GM23248 (cell line): ENCODE data around the gene CACNB2. TPM values are rescaled to one million over a fixed set of nuclear protein-coding genes. Genes with fewer than 3 reads are reported as not detected.

Source experiments
- DNase-seq: peaks from one replicate; pipeline ENCODE4 v3.0.0-alpha.2; 2015
- H2AFZ ChIP-seq: fragments of 200-600 bp; sonication (generic); 2 replicates; pipeline ENCODE4 v1.6.1; 2016; ENCODE audit warnings: antibody characterized with exemption
- H3F3A ChIP-seq: fragments of 200-600 bp; sonication (generic); 2 replicates; pipeline ENCODE4 v1.6.1; 2016; ENCODE audit warnings: mild to moderate bottlenecking, antibody characterized with exemption, mixed run types; ENCODE audit not compliant: insufficient read depth
- H3K27ac ChIP-seq: fragments of 200-600 bp; sonication (generic); 2 replicates; pipeline ENCODE4 v1.5.1; 2016; ENCODE audit warnings: mild to moderate bottlenecking
- H3K27me3 ChIP-seq: fragments of 200-600 bp; sonication (generic); replicated peaks from 2 replicates; pipeline ENCODE4 v1.6.1; 2016; ENCODE audit warnings: mild to moderate bottlenecking; ENCODE audit not compliant: insufficient read depth
- H3K36me3 ChIP-seq: fragments of 200-600 bp; sonication (generic); 2 replicates; pipeline ENCODE4 v1.6.1; 2016; ENCODE audit warnings: low read depth, mild to moderate bottlenecking
- H3K4me1 ChIP-seq: fragments of 200-600 bp; sonication (generic); 2 replicates; pipeline ENCODE4 v1.6.1; 2016; ENCODE audit warnings: mild to moderate bottlenecking; ENCODE audit not compliant: insufficient read depth
- H3K4me2 ChIP-seq: fragments of 200-600 bp; sonication (generic); one replicate; pipeline ENCODE4 v1.6.1; 2016; ENCODE audit warnings: mild to moderate bottlenecking; ENCODE audit not compliant: unreplicated experiment
- H3K4me3 ChIP-seq: fragments of 200-600 bp; sonication (generic); 2 replicates; pipeline ENCODE4 v1.5.1; 2016; ENCODE audit warnings: mild to moderate bottlenecking
- H3K79me2 ChIP-seq: fragments of 200-600 bp; sonication (generic); 2 replicates; pipeline ENCODE4 v1.6.1; 2016; ENCODE audit warnings: mild to moderate bottlenecking; ENCODE audit not compliant: insufficient read depth
- H3K9ac ChIP-seq: fragments of 200-600 bp; sonication (generic); 2 replicates; pipeline ENCODE4 v1.6.1; 2016; ENCODE audit warnings: mild to moderate bottlenecking
- H3K9me2 ChIP-seq: fragments of 200-600 bp; sonication (generic); 2 replicates; pipeline ENCODE4 v1.6.1; 2016; ENCODE audit warnings: mixed run types, mild to moderate bottlenecking, moderate library complexity; ENCODE audit not compliant: insufficient read depth
- H3K9me3 ChIP-seq: fragments of 200-600 bp; sonication (generic); one replicate; pipeline ENCODE4 v1.6.1; 2017; ENCODE audit warnings: low read depth
- H4K20me1 ChIP-seq: fragments of 200-600 bp; sonication (generic); 2 replicates; pipeline ENCODE4 v1.6.0; 2016; ENCODE audit not compliant: insufficient read depth
- EZH2 ChIP-seq: fragments of 200-600 bp; sonication (generic); IDR thresholded peaks from 2 replicates; pipeline ENCODE4 v1.6.1; 2018; ENCODE audit warnings: antibody characterized with exemption, mild to moderate bottlenecking; ENCODE audit not compliant: insufficient read depth, poor library complexity, severe bottlenecking
- EZH2phosphoT487 ChIP-seq: fragments of 200-600 bp; sonication (generic); IDR thresholded peaks from 2 replicates; pipeline ENCODE4 v1.6.1; 2018; ENCODE audit warnings: antibody characterized with exemption, moderate library complexity, mild to moderate bottlenecking, low read depth; ENCODE audit not compliant: insufficient read depth
- WGBS, 2 experiments: methylation state at CpG; one replicate each; pipeline ENCODE4 v1.1.6; 2015 to 2017; ENCODE audit warnings: low lambda C conversion rate in 2 of 2, low coverage in 1 of 2; ENCODE audit errors: missing lambda C conversion rate in 2 of 2; 5-methylcytosine and 5-hydroxymethylcytosine counted together
- in situ Hi-C: fragments of 300-500 bp; cut with MboI; formaldehyde crosslinking; loops from 2 replicates; pipeline ENCODE4 v1.15.0; 2020
- polyA plus RNA-seq: library from polyadenylated mRNA; unstranded; fragments of >200 nt; fragmentation: Nextera tagmentation; extraction: Ambion mirVana; gene quantifications from 2 replicates; pipeline ENCODE4 v1.2.1, GENCODE V29; 2016
- total RNA-seq: library from RNA; depleted of rRNA; stranded (reverse); fragments of >200 nt; shearing (Covaris generic); gene quantifications from 2 replicates; pipeline ENCODE4 v1.2.3, GENCODE V29; 2014

CACNB2 gene
- total and polyA plus RNA-seq, 2 experiments from 2014 or later: 0.31 to 0.32 TPM

GRCh38 chr10:18486438-18486837 lies 346.2 kb downstream of the CACNB2 start:
- Histone ChIP-seq H3K9me3 (no peaks in the 10 kb centered on the region), H3K9ac (no peak overlapping the region), H3K4me3 (no peak overlapping the region), H3K36me3 (no peaks in the 10 kb centered on the region), H4K20me1 (no peaks in the 10 kb centered on the region), H3K27me3 (no peaks in the 10 kb centered on the region), H3K4me1 (no peaks in the 10 kb centered on the region), H3K27ac (no peak overlapping the region), H3F3A (no peaks in the 10 kb centered on the region), H3K4me2 (no peak overlapping the region), H2AFZ (no peak overlapping the region), H3K79me2 (no peaks in the 10 kb centered on the region), H3K9me2 (no peaks in the 10 kb centered on the region)
- 77 to 86% methylated on average over 3 of the region's 3 CpGs for WGBS, 2 experiments
- DNase-seq: no peak
- in situ Hi-C loops: no loop called here
- no peak for TF ChIP-seq EZH2
- TF ChIP-seq EZH2phosphoT487: no peak

- H3K9ac ChIP-seq: no peak overlapping the region
- H3K27ac ChIP-seq: no peak overlapping the region
- H3K9me2 ChIP-seq: no peaks in the 10 kb centered on the region
- in situ Hi-C loops: no loop called here
- H3K36me3 ChIP-seq: no peaks in the 10 kb centered on the region
- H2AFZ ChIP-seq: no peak overlapping the region
- 74 to 87% methylated on average over 4 of the region's 4 CpGs for WGBS, 2 experiments
- H3F3A ChIP-seq: no peaks in the 10 kb centered on the region
- H3K79me2 ChIP-seq: no peaks in the 10 kb centered on the region
- H3K4me2 ChIP-seq: no peak overlapping the region
- no peaks in the 10 kb centered on the region for H3K9me3 ChIP-seq
- H3K27me3 ChIP-seq: no peaks in the 10 kb centered on the region
- TF ChIP-seq EZH2 (no peak), EZH2phosphoT487 (no peak)
- H3K4me1 ChIP-seq: no peaks in the 10 kb centered on the region
- no peak overlapping the region for H3K4me3 ChIP-seq
- H4K20me1 ChIP-seq: no peaks in the 10 kb centered on the region
- DNase-seq: no peak
Measured at GRCh38 chr10:18490755-18491154, 350.5 kb downstream of the CACNB2 start.

DNA sequence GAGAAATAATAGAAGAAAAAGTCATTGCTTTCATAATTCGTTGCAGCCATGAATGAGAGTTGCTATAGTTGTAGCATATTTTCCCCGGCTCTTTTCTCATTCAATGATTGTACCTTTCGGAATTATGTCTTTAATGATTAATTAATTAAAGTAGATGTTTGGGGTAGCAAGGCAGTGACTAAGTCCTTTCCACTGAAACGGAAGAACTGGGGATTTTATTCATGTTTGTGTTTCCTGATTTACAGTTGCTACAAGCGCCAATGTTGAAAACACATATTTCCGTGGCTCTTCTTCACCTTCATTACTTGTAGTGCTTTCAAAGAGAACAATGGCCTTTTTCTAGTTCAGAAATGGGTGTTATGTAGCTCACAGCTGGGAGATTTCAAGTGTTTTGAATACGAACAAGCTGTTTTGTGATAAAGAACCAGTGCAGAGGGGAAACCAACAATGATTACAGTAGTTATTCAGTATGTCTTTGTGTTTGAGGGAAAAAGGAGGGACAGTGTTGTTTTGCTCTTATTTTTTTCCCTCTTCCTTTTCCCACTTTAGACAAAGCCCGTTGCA lies 357.7 kb downstream of the CACNB2 start:
- no peaks in the 10 kb centered on the region for H3K27me3 ChIP-seq
- no peaks in the 10 kb centered on the region for H3K9me2 ChIP-seq
- H3K4me1 ChIP-seq: no peaks in the 10 kb centered on the region
- no peak overlapping the region for H3K27ac ChIP-seq
- in situ Hi-C loops: no loop called here
- no peak overlapping the region for H2AFZ ChIP-seq
- 79 to 89% methylated on average over 8 of the region's 8 CpGs for WGBS, 2 experiments
- H3F3A ChIP-seq: no peaks in the 10 kb centered on the region
- no peak overlapping the region for H3K4me2 ChIP-seq
- no peaks in the 10 kb centered on the region for H4K20me1 ChIP-seq
- H3K79me2 ChIP-seq: no peaks in the 10 kb centered on the region
- H3K36me3 ChIP-seq: no peaks in the 10 kb centered on the region
- DNase-seq: no peak
- no peak overlapping the region for H3K9ac ChIP-seq
- H3K4me3 ChIP-seq: no peak overlapping the region
- TF ChIP-seq EZH2: no peak
- TF ChIP-seq EZH2phosphoT487: no peak
- H3K9me3 ChIP-seq: no peaks in the 10 kb centered on the region

GRCh38 chr10:18498998-18499397 lies 358.8 kb downstream of the CACNB2 start:
- Histone ChIP-seq H3K4me2 (no peak overlapping the region), H3K4me3 (no peak overlapping the region), H3K4me1 (no peaks in the 10 kb centered on the region), H3K79me2 (no peaks in the 10 kb centered on the region), H3K9me3 (no peaks in the 10 kb centered on the region), H3K27me3 (no peaks in the 10 kb centered on the region), H3F3A (no peaks in the 10 kb centered on the region), H2AFZ (no peak overlapping the region), H3K9me2 (no peaks in the 10 kb centered on the region), H3K36me3 (no peaks in the 10 kb centered on the region), H3K9ac (no peak overlapping the region), H4K20me1 (no peaks in the 10 kb centered on the region), H3K27ac (no peak overlapping the region)
- WGBS, 2 experiments: 90 to 96% methylated on average over 4 of the region's 4 CpGs
- in situ Hi-C loops: no loop called here
- DNase-seq: no peak
- no peak for TF ChIP-seq EZH2phosphoT487
- no peak for TF ChIP-seq EZH2

GRCh38 chr10:18500576-18500975 lies 360.4 kb downstream of the CACNB2 start:
- H3K27me3 ChIP-seq: no peaks in the 10 kb centered on the region
- no peak overlapping the region for H3K4me3 ChIP-seq
- H3K79me2 ChIP-seq: no peaks in the 10 kb centered on the region
- H3F3A ChIP-seq: no peaks in the 10 kb centered on the region
- no peak for DNase-seq
- H3K4me2 ChIP-seq: no peak overlapping the region
- H3K9ac ChIP-seq: no peak overlapping the region
- H2AFZ ChIP-seq: no peak overlapping the region
- H3K9me2 ChIP-seq: no peaks in the 10 kb centered on the region
- in situ Hi-C loops: no loop called here
- no peaks in the 10 kb centered on the region for H3K4me1 ChIP-seq
- H4K20me1 ChIP-seq: no peaks in the 10 kb centered on the region
- no peaks in the 10 kb centered on the region for H3K36me3 ChIP-seq
- TF ChIP-seq EZH2: no peak
- TF ChIP-seq EZH2phosphoT487: no peak
- no peak overlapping the region for H3K27ac ChIP-seq
- 80 to 89% methylated on average over 7 of the region's 7 CpGs for WGBS, 2 experiments
- H3K9me3 ChIP-seq: no peaks in the 10 kb centered on the region
